Germinal center (tissue), 1 donor: ENCODE measurements around the gene SH3RF1.

Source experiments
- DNase-seq: peaks from one replicate; pipeline ENCODE4 v3.0.0; 2012; ENCODE audit warnings: mixed read lengths, low spot score

Gene SH3RF1

GRCh38 chr4:169251291-169252235, 19.2 kb downstream of the SH3RF1 start:
- no peak for DNase-seq

DNA sequence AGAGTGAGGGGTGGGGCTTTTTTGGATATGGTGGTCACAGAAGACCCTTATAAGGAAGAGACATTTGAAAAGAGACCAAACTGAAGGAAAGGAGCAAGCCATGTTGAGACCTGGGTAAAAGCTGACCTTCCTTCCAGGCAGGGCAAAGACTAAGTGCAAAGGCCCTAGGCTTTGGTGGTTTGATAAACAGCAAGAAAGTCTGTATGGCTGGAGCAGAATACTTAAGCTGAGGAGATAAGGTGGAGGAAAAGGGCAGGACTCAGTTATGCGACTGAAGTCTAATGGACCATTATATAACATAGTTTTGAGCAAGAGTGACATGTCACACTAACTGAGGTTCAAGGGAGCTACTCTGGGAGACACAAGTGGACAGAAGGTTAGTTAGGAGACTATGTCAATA, 20.0 kb downstream of the SH3RF1 start:
- DNase-seq: no peak

GRCh38 chr4:169249999-169250398, 20.8 kb downstream of the SH3RF1 start:
- no peak for DNase-seq

DNA sequence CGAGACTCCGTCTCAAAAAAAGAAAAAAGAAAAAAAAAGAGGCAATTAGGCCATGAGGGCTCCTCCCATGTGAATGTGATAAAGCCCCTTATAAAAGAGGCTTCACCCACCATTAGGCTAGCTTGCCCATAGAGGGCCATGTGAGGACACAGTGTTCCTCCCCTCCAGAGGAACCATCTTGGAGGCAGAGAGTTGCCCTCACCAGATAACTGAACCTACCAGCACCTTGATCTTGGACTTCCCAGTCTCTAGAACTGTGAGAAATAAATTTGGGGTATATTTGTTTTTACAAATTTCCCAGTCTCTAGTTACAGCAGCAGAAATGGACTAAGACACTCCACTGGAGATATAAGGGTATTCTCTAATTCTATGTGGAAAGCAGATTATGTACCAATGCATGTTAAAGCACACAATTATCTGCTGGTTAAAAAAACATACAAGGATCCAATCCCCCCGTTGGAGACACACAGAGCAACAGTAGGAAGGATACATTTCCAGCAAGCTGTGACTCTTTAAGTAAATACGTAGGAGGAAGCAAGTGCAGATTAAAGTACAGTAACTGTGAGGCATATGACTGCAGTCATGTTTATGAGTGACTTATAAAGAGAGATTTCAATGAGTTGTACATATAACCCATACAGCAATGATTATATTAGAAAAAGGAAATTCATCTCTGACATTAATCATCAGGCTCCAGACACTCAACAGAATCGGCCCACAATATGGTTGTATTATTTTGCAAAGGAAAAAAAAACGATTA, 21.4 kb downstream of the SH3RF1 start:
- DNase-seq: no peak

DNA sequence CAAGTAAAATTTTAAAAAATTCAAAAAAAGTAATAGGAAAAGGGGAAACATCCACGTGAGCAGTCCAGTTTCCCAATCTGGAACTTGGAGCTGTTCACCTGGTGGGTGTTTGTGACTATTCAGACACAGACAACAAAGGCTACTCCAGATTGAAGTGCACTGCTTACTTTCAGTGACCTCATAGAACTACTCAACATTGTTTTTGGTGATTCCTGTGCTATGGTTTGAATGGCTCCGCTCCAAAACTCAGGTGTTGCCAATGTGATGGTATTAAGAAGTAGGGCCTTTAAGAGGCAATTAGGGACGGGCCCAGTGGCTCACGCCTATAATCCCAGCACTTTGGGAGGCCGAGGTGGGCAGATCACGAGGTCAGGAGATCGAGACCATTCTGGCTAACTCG, 22.1 kb downstream of the SH3RF1 start:
- no peak for DNase-seq

- no peak for DNase-seq
Measured at GRCh38 chr4:169246957-169247396, 23.8 kb downstream of the SH3RF1 start.

DNA sequence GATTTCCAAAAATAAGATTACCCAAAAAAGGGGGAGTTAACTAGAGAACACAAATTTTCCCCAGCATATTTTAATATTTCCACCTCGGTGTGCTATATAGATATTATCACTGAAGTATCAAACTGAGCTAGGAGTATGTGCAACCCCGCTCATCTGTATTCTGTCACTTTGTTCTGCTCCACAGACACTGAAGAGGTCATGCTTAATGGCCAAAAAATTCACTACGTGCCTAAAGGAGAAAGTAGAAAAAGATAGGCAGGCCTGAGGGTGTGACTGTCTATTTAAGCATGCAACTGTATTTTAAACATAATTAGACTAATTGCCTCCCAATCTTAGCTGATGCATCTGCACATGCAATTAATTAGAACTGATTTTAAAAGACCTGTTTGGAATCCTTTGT, 24.5 kb downstream of the SH3RF1 start:
- DNase-seq: no peak

DNA sequence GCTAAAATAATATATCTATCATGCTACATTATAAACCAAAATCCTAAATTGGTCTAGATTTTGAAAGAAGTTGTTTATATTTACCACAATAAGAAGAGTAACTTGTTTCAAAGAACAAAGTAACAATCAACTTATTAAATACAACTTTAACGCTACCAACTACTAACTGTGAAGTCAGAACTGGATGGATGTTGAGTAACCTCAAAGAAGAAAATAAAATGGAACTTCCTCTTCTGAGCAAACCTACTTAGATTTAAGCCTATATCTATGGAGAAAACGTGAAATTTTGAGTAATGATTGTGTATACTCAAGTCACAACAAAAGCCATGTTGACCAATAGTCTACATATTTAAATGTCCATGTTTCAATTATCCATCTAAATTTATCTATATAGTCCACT, 25.7 kb downstream of the SH3RF1 start:
- no peak for DNase-seq

DNA sequence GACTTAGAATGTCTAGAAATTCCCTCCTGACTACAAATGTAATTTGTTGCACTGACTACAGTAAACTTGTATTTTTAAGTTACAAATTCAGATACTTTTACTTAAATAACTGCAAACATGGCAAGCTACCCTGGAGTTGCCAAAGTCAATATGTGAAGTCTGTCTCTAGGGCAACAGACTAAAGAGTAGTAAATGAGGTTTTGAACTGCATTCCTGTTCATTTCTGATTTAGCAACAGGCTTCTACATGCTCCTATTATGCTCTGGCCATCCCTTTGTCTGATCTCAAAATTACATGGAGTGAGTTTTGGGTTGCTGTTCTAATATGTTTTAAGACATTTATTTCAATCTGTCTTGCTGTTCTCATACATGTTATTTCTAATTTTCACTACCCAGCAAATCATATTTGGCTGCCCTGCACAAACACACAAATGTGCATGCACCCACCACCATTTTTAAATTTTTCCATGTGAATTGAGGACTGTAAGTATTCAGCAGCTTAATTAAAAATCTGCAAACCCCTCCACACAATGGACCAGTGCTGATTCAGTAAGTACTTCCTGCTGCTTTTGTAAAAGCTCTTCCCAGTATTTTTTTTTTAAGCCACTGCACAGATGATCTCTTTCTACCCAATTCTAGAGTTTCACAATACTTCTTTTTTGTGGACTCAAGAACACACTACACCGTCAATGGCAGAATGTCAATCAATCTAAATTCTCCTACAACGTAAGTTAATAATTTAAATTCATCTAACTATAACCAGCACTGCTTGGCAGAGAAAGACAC, 26.7 kb downstream of the SH3RF1 start:
- DNase-seq: no peak

DNA sequence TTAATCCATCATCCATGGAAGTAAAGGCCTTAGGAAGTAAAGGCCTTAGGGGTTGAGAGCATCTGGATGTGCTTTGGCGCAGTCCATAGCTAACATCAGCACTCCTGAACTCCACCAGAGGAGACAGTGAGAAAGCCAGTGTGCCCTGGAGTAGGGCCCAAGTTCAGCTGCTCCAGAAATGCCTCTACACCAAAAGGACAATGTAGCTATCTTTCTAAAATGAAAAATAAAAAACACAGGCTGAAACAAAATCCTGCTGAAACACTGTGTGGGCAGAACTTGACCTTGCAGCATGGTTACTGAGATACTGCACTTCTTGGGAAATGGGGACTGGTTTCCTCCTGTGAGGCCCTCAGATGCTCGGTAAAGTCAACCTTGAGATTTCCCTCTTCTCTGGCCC, 29.3 kb downstream of the SH3RF1 start:
- no peak for DNase-seq

DNA sequence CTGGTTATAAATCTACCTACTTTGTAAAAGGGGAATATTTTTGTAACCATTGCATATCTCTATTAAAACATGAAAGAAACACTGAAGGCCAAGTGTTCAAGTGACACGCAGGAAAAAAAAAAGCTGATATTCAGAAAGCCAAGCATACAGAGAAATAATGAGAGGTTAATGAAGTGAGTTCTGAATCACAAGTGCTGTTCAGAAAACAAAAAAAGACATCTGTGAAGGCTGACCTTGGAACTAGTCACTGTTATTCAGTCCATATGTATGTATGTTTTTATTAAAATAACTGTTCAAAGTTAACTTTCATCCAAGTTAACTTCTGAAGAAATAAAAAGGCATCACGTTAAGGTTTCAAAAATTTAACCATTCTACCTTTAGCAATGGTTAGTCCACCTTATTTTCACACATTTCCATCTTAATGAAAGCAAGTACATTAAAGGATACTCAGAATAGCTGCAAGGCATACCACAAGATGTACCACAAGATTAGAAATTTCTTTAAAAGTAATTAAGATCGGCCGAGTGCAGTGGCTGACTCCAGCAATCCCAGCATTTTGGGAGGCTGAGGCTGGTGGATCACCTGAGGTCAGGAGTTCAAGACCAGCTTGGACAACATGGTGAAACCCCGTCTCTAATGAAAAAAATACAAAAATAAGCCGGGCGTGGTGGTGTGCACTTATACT, 31.4 kb downstream of the SH3RF1 start:
- no peak for DNase-seq

DNA sequence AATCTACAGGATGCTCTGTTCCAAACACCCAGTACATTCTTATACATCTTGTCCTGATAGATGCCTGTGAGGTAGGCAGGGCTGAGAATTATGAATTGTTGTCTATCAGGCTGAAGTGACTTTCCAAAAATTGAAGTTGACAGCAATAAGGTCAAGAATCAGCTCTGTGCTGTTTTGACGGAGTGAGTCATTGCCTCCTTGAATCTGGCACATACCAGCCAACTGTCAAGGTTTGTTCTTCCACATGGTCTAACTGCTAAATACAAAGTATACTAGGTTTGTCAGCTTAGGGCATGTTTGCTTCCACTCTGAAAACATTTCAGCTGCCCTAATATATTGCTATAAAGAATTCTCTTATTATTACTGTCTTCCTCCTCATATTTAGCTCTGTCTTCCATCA, 32.3 kb downstream of the SH3RF1 start:
- no peak for DNase-seq

DNA sequence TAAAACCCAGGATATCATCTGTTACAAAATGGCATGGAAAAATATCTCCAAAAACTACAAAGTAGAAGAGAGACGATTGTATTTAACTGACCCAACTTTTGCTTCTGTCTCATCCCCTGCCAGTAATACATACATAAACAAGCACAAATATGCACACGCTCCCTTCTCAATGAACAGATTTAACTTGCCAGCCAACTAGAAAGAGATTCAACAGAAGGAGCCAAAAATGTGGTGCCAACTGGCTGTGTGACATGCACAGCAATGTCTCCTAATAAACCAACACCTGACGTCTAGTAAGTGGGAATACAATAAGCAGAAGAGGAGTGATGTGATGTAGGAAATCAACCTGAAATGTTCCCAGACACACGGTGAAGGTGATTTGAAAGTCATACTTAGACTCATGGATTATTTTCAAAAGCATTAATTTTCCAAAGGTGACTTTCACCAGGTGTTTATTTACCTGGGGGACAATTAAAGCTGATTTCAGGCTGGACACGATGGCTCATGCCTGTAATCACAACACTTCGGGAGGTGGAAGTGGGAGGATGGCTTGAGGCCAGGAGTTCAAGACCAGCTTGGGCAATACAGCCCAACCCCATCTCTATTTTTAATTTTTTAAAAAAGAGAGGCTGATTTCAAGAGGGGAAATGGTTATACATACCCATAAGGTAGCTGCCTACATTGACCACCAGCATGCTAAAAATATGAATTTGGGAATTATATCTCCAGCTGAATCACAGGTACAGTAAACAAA, 33.7 kb downstream of the SH3RF1 start:
- DNase-seq: no peak

DNA sequence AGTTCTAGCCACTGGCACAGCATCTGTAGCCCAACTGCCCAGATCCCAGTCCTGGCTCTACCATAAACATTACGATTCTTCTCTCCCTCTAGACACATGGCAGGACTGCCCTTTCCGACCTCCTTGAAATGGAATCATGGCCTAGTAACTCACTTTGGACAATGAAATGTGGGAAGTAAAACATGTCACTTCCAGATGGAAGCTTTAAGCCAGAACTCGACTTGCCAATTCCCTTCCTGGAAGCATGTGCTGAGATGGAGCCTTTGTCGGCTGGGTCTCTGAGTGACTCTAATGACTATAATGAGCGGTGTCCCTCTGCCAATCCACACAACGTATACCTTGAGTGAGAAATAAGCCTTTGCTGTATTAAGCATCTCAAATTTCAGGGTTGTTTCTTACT, 34.7 kb downstream of the SH3RF1 start:
- no peak for DNase-seq

- DNase-seq: no peak
Measured at GRCh38 chr4:169234137-169234855, 36.5 kb downstream of the SH3RF1 start.

GRCh38 chr4:169233691-169234090, 37.1 kb downstream of the SH3RF1 start:
- no peak for DNase-seq

DNA sequence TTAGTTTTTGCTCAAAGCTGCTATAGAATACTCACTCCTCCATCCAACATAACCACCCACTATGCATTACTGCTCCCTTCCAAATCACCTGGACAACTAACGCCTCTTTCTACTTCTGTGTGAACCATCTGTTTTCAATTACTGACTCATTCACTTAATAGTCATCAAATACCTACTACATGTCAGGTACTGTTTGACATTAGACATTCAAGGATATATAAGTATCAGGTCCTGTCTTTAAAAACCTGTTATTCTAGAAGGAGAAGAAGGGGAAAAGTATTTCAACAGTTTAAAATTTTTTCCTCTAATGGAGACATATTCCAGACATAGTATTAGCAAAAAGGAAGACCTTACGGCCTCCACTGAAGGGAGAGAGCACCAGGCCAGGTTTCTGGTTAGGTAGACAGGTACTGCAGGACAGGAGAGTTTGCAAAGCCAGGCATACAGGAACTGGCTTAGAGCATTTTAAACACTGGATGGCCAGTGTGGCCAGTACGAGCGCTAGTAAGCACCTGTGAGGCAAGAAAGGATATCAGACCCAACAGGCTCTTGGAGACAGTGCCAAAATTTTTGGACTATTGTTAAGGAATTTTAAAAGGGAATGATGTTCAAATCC, 39.0 kb downstream of the SH3RF1 start:
- no peak for DNase-seq

DNA sequence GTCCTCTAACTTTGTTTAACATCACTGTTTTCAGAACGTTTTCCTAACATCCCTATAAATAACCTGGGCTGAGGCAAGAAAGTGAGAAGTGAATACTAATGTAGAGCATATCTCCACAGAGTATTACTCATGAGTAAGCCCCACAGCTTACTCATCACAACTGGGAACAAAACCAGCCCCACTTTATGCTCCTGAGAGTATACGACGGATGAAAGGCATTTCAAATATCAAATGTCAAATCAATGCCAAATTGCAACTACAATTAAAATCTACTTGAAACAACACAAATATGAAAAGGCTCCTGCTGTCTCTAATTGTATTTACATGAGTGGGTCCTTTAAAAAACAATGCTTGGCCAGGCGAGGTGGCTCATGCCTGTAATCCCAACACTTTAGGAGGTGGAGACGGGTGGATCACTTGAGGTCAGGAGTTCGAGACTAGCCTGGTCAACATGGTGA, 41.2 kb downstream of the SH3RF1 start:
- DNase-seq: no peak

DNA sequence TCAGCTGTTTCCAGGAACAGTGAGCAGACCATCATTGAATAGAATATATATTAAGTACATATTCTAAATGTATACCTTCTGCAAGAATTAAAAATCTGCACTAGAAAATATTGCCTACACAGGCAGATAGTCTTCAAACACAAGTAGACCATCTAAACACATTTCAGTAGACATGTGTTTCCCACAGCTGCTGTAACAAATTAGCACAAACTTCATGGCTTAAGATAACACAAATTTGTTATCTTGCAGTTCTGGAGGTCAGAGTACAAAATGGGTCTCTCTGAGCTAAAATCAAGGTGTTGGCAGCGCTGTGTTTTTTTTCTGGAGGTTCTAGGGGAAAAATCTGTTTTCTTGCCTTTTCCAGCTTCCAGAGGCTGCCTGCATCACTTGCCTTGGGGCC, 42.7 kb downstream of the SH3RF1 start:
- no peak for DNase-seq

GRCh38 chr4:169226565-169226964, 44.2 kb downstream of the SH3RF1 start:
- DNase-seq: no peak
